GM18499 (cell line): ENCODE data around the gene TMEM156.
A peak's percentile ranks its signal among the peaks of the same experiment; 100 is the strongest.

Experiments used
- ATAC-seq: cut with Tn5 transposase; IDR thresholded peaks from one replicate; pipeline ENCODE4 v1.9.1; 2021; ENCODE audit warnings: moderate number of reproducible peaks; ENCODE audit not compliant: insufficient read depth, unreplicated experiment

The TMEM156 gene, protein sequence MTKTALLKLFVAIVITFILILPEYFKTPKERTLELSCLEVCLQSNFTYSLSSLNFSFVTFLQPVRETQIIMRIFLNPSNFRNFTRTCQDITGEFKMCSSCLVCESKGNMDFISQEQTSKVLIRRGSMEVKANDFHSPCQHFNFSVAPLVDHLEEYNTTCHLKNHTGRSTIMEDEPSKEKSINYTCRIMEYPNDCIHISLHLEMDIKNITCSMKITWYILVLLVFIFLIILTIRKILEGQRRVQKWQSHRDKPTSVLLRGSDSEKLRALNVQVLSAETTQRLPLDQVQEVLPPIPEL

DNA sequence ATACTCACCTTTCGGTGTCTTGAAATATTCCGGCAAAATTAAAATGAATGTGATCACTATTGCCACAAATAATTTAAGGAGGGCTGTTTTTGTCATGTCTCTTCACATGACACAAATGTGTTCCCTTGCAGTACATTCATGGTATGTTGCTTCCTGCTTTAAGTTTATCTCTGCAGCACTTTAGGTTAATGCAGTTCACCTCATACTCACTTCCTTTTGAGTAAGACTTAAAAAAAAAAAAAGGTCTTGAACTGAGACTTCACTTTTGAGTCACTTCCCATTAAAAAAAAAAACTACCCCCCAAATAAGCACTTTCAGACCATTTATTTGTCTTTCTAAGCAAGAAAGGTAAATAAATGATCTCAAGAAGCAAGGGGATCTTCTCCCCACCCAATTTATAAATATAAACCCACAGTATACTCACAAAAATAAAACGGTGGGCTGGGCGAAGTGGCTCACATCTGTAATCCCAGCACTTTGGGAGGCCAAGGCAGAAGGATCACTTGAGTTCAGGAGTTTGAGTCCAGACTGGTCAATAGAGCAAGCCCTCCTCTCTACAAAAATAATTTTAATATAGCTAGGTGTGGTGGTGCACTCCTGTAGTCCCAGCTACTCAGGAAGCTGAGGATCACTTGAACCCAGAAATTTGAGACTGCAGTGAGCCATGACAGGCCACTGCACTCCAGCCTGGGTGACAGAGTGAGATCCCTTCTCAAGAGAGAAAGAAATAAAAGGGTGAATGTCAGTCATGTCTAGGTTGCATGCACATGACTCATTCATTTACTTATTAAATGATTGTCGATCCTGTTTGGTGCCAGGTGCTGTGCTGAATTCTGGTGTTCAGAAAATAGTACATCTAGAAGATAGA, at the start of gene TMEM156:
TMEM156 (minus strand) TSS at position 192 of the 868 bp plus-strand sequence; CDS start at position 96, 96 bp downstream.
- ATAC-seq = peak; percentile 67

DNA sequence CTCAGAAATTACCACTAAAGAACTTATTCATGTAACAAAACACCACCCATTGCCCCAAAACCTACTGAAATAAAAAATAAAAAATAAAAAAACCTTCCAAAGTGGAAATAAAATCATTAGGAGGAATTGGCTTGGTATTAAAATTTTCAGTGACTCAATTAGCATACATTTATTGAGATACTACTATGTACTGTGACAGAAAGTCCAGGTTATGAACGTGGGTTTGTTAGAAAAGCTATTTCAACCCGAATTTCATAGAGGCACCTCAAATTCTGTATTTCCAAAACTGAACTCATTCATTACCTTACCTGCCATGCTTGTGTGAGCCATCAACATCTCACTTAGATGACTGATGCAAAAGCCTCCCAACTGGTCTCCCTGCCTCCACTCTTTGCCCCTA, 46.6 kb upstream of the TMEM156 start:
- ATAC-seq = no peak

DNA sequence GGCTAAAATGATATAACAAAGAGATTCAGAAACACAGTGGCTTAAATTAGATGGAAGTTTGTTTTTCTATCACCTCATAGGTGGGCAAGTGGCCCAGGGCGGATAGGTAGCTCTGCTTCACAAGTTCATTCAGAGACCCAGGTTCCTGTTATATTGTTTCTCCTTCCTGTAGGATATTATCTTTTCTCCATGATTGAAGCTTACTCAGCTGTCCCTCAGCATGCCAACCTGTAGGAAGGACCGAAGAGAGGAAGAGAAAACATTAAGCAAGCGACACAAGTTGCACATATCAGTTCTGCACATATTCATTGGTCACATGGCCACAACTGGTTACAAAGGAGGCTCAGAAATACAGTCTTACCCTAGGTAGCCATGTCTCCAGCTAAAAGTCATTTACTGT, 36.7 kb upstream of the TMEM156 start:
- no peak for ATAC-seq

DNA sequence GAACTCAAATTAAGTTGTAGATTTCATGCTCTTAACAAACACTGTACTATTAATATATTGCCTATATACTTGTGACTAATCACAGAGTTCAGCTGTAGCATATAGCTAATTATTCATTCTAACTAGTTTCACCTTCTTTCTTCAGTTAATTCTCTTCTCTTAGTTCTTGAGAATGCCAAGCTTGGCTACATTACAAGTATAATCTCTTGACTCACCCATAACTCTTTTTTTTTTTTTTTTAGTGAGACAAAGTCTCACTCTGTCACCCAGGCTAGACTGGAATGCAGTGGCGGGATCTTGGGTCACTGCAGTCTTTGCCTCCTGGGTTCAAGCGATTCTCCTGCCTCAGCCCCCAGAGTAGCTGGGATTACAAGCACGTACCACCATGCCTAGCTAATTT, 35.2 kb upstream of the TMEM156 start:
- ATAC-seq = no peak

DNA sequence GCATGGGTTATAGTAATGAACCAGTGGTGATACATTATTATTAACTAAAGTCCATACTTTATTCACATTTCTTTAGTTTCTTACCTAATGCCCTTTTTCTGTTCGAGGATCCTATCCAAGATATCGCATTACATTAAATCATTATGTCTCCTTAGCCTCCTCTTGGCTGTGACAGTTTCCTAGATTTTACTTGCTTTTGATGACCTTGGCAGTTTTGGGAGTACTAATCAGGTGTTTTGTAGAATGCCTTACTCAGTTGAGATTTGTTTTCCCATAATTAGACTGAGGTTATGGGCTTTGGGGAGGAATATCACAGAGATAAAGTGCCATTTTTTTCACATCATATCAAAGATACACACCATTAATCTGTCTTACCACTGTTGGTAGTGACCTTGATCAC, 34.8 kb upstream of the TMEM156 start:
- ATAC-seq = no peak

DNA sequence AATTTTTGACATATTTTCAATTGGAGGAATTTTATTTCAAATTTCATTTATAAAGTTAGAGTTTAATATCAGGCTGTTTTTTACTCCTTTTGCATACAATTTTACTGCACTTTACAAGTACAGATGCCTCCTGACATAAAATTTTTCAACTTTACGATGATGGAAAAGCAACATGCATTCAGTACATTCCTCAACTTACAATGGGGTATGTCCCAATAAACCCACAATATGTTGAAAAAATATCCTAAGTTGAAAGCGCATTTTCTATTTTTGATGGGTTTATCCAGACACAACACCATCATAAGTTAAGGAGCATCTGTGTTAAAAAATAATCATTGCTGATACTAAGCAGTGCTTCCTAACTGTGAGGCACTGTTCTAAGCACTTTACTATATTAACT, 34.2 kb upstream of the TMEM156 start:
- ATAC-seq = no peak

DNA sequence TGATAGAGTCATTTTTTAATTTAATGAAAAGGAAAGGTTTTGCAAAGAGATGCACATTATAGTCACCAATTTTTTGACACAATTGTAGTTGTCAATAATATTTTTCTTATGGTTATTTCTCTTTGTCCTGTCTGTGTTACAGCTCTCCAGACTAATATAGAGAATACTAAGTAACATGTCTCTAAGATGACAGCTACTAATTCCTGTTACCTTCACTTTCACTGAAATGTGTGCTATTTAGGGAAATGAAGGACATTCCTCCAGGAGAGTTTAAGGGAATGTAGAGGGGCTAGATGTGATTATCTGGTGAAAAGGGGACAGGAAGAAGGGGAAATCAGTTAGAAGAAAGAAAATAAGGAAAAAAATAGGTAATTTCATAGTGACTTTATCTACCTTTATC, 31.2 kb upstream of the TMEM156 start:
- ATAC-seq = no peak

DNA sequence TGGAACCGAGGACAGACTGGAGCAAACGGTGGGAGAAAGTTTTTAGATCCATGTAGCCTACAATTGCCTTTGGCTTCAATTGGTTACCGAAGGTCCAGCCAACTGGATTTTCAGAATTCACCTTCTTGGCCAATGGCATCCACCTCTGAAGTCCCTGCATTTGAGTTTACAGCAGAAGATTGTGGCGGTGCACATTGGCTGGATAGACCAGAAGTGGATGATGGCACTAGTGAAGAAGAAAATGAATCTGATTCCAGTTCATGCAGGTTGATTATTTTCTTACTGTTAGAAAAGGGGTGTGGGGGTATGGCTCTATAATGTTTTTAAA, 30.5 kb upstream of the TMEM156 start:
- ATAC-seq = no peak

DNA sequence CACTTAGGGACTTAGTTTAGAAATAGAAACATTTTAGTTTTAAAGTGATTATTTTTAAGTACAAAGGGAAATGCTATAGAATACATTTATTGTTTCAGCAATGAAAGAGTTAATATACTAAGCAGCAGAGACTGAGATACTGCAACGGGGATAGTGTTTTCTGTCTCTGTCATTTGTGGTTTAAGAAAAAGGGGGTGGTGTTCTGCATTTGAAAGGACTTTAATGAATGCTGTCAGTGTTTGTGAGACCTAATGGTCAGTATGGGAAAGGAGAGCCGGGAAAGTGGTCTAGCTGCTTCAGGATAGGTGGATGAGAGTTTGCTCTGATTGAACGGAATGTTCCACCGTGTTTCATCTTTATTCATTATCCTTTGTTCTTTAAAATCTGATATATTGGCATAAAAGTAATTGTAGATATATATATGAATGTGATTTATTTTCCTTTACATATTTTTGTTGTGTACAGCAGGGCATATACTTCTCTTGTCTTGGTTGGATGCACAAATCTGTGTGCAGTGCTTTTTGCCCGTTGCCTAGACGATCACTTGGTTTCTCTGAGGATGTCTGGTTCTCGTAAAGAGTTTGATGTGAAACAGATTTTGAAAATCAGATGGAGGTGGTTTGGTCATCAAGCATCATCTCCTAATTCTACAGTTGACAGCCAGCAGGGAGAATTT, 30.0 kb upstream of the TMEM156 start, which contains the start of gene KLHL5:
KLHL5 (plus strand) TSS at position 139 of the 676 bp plus-strand sequence; CDS start at position 560, 421 bp downstream.
- no peak for ATAC-seq

DNA sequence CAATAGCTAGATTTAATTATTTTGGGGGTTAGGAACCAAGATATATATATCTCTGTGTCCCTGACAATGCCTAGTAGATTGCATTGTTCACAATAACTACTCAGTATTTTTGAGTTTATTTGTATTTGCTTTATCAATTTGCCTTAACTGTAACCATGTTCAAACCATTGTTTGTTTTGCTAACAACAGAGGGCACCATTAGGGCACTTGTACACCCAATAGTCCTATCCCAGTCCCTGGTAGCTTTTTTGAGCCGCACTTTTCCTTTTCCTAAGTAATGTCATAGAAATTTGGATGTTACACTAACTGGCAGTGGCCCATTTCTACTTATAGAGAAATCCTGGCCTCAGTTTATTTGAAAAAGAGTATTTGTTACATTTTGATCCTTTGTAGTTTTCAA, 29.2 kb upstream of the TMEM156 start:
- no peak for ATAC-seq

DNA sequence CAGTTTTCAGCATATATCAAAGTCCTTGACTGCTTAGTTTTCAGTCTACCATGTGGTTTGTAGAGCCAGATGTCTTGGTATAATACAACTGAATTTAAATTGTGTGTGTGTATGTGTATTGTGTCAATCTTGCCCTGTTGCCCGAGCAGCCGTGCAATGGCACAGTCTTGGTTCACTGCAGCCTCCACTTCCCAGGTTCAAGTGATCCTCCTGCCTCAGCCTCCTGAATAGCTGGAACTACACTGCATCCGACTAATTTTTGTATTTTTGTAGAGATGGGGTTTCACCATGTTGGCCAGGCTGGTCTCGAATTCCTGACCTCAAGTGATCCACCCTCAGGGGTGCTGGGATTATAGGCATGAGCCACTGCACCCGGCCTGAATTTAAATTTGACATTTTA, 23.8 kb upstream of the TMEM156 start:
- no peak for ATAC-seq

DNA sequence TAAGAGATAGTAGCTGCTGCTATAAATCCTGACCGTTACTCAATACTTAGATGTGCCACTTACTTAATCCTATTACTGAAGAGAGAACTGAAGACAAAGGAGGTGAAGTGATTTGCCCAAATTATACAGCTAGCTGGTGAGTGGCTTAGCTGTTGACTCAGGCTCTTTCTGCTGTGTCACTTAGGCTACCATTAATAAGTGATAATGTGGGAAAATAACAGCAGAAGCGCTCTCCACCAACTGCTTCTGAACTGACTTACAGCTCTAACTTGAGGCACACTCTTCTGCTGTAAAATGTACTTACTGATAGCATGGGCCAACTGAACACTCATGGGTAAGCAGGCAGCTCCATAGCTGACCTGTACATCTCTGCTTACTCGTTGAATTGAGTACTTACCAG, 22.3 kb upstream of the TMEM156 start:
- no peak for ATAC-seq

DNA sequence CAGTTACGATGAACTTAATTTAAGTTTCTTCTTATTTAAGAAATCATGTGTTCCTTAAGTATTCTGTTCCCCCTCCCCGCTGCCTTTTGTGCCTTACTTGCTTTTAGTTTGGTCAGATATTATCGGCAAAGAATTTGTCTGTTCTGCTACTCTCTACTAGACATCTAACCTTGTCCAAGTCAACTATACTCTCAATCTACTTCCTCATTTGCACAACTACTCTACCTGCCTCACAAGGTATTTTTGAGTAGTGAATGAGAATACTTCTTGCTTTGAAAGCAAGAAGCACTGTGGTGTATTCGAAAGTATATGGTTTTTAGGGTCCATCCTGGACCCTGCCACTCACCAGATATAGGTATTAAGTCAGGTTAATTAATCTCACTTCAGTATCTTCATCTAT, 21.8 kb upstream of the TMEM156 start:
- ATAC-seq = no peak

DNA sequence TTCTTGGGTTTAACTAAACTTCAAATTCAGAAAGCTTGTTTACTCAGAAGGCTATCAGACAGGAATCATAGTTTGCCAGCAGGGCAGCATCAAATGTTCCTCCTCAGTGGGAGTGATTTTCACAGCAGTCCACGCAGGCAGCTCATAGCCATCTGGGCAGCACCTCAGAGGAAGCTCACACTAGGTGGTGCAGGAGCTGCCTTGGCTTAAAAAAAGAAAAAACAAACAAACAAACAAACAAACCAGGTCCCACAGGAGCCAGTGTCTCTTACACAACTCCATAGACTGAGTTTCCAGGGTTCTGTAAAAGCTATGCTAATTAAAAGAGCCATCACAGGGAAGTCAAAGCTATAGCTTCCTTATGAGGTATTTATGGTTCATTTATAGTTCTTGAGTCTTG, 19.3 kb upstream of the TMEM156 start:
- no peak for ATAC-seq

DNA sequence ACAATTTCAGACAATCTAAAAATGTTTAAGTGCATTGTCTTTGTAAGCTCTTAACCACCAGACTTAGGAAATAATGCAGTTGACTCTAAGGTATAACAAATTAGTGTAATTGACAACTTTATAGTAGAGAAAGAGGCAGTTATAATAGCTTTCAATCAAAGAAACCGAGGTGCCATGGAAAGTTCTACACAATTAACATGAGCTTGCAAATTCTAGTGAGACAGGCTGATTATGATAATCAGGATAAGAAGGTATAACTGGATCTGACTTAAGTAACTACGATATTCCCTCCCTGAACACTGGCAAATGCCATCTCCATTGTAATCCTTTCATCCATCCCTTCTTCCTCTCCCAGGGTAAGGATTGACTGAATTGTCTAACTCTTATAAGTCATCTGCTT, 18.4 kb upstream of the TMEM156 start:
- no peak for ATAC-seq

DNA sequence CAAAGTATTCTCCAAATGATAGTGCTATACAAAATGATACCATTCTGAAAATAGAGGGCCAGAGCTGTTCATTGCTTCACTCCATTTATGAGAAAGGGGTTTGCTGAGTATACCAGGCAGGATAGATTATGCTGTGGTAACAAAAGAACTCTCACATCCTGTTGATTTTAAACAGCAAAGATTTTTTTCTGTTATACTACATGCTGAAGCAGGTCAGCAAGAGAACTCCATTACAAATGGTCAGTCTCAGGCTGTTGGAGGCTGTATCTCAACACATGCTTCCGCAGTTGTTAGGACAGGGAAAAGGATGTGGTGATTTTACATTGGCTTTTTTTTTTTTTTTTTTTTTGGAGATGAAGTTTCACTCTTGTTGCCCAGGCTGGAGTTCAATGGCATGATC, 16.1 kb upstream of the TMEM156 start:
- ATAC-seq = no peak

DNA sequence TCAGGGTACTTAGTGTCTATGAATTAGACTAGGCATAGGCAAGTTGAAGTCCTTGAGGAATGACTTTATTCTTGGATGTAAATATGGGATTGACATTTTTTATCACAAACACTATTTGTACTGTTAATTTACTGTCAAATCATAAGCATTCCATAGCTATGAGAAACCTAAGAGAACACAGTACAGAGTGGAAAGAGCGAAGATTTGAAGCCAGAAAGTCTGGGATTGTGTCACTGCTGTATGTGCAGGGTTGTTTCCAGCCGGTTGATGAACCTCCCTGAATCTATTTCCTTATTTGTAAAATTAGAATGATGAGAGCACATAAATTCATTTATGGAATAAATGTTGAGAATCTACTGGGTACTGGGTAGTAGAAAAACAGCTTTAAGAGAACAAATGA, 15.5 kb upstream of the TMEM156 start:
- ATAC-seq = no peak

DNA sequence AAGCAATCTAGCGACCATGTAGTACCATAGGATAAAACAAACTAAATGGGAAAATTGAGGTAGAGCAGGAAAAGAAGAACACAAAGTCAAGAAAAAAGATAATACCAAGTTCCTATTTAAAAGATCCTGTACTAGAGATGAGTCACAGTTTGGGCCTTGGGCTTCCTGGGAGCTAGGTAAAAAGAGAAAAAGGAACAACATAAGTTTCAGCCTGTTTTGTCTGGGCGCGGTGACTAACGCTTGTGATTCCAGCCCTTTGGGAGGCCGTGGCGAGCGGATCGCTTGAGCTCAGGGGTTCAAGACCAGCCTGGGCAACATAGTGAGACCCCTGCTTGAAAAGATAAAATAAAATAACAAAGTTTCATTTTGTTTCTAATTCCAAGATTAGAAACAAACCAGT, 14.0 kb upstream of the TMEM156 start:
- no peak for ATAC-seq

DNA sequence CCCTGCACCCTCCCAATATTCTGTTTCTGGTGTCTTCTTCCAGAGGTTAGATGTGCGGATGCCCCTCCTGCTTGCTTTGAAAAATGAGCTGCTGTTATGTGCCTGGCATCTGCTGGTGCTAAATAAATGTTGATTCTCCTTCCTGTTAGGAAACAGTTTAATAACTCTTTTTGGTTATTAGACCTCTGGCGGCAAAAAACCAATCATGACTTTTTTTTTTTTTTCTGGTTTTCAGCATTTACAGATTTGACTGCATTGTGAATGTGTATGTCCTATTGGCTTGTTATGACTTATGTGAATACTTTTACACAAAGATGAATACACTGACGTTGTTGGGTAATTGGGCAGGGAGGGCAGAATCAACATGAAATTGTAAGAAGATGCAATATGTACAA, 13.6 kb upstream of the TMEM156 start:
- ATAC-seq = no peak

DNA sequence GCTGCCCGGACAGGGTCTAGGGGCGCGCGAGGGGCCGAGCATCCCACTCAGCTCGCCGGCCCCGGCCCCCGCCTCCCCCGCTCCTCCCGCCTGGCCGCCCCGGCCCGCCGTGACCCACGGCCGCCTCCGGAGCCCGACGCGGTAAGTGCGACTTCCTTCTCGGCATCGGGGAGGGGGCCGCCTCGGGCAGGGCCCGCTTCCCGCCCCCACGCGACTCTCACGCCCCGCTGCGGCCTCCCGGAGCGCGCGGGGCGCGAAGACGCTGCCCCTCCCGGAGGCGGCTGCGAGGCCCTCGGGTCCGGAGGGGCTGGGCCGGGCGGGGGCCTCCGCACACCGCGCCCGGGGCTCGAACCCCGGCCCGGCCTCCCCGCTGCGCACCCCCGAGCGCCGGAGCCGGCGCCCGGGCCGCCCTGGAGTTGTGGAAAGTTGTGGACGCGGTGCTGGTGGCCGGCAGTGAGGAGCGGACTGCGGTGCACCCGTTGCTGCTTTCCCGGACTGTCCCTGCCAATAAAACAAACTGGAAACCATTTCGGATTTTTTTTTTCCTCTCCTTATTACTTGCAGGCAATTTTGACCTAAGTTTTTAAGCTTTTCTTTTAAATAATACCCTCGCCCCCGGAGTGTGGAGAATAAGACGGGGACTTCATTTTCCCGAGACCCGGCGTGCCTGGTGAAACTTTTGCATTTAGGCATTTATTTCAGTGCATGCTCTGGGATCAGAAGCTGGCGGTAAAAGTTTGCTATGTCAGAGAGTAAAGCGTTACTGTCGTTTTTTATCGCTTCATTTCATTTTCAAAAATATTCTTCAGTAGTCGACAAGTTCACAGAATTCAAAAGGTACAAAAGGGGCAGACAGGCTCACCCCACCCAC, 13.0 kb upstream of the TMEM156 start:
- no peak for ATAC-seq
